PC-9 (cell line): ENCODE data around the gene BEND6.

Experiments used
- EZH2 ChIP-seq: fragments of 200-600 bp; sonication (generic); IDR thresholded peaks from 2 replicates; pipeline ENCODE4 v1.8.0; 2017; ENCODE audit warnings: antibody characterized with exemption, low read depth
- TF ChIP-seq, protein P1 (sequence below): fragments of 200-600 bp; sonication (generic); conservative IDR thresholded peaks from 2 replicates; pipeline ENCODE4 v1.6.1; 2017; ENCODE audit warnings: mixed run types, antibody characterized with exemption, mild to moderate bottlenecking, moderate library complexity

- TF ChIP-seq EZH2, result no peak
- TF ChIP-seq, protein P1, sequence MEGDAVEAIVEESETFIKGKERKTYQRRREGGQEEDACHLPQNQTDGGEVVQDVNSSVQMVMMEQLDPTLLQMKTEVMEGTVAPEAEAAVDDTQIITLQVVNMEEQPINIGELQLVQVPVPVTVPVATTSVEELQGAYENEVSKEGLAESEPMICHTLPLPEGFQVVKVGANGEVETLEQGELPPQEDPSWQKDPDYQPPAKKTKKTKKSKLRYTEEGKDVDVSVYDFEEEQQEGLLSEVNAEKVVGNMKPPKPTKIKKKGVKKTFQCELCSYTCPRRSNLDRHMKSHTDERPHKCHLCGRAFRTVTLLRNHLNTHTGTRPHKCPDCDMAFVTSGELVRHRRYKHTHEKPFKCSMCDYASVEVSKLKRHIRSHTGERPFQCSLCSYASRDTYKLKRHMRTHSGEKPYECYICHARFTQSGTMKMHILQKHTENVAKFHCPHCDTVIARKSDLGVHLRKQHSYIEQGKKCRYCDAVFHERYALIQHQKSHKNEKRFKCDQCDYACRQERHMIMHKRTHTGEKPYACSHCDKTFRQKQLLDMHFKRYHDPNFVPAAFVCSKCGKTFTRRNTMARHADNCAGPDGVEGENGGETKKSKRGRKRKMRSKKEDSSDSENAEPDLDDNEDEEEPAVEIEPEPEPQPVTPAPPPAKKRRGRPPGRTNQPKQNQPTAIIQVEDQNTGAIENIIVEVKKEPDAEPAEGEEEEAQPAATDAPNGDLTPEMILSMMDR, result no peak
Measured at GRCh38 chr6:56906752-56907151, 48.2 kb upstream of the BEND6 start.
